Fibroblast of skin of right biceps (primary cell): ENCODE results near the gene PRMT7.

Experiments used
- DNase-seq: peaks from one replicate; pipeline ENCODE4 v3.0.0-alpha.2; 2013

Gene PRMT7

GRCh38 chr16:68313116-68313515 is 2.3 kb downstream of the PRMT7 start:
- DNase-seq: no peak

GRCh38 chr16:68319185-68319908 is 8.5 kb downstream of the PRMT7 start:
- DNase-seq: no peak

- DNase-seq: no peak
These were observed 13.5 kb downstream of the PRMT7 start for GRCh38 chr16:68324336-68324735.

- DNase-seq: no peak
These were observed 14.1 kb downstream of the PRMT7 start for GRCh38 chr16:68324780-68325357.

- peak; percentile 78 for DNase-seq
These were observed 17.5 kb downstream of the PRMT7 start for GRCh38 chr16:68328151-68328859.

GRCh38 chr16:68328860-68329390 is 18.1 kb downstream of the PRMT7 start:
- DNase-seq: no peak

- DNase-seq: no peak
These were observed 21.1 kb downstream of the PRMT7 start for GRCh38 chr16:68331879-68332410.

GRCh38 chr16:68332411-68333121 is 21.7 kb downstream of the PRMT7 start:
- no peak for DNase-seq

- DNase-seq: peak; percentile 19
These were observed 24.4 kb downstream of the PRMT7 start for GRCh38 chr16:68335175-68335574.

- DNase-seq: no peak
These were observed 27.7 kb downstream of the PRMT7 start for GRCh38 chr16:68338326-68339119.

GRCh38 chr16:68339214-68339613 is 28.4 kb downstream of the PRMT7 start:
- no peak for DNase-seq

GRCh38 chr16:68342620-68343019 is 31.8 kb downstream of the PRMT7 start:
- DNase-seq: no peak

GRCh38 chr16:68343137-68343536 is 32.3 kb downstream of the PRMT7 start:
- no peak for DNase-seq

GRCh38 chr16:68344252-68344651 is 33.4 kb downstream of the PRMT7 start:
- DNase-seq: no peak

GRCh38 chr16:68345351-68345810 is 34.6 kb downstream of the PRMT7 start:
- DNase-seq: no peak

- DNase-seq: no peak
These were observed 35.3 kb downstream of the PRMT7 start for GRCh38 chr16:68345958-68346635.

GRCh38 chr16:68346892-68347480 is 36.2 kb downstream of the PRMT7 start:
- DNase-seq: no peak

GRCh38 chr16:68347605-68348004 is 36.8 kb downstream of the PRMT7 start:
- no peak for DNase-seq

- DNase-seq: no peak
These were observed 38.0 kb downstream of the PRMT7 start for GRCh38 chr16:68348639-68349445.

- no peak for DNase-seq
These were observed 39.1 kb downstream of the PRMT7 start for GRCh38 chr16:68349838-68350410.
